Progenitor cell of endocrine pancreas (in vitro differentiated cells): ENCODE data around the gene SYT11. TPM values are rescaled to one million over a fixed set of nuclear protein-coding genes. Genes with fewer than 3 reads are reported as not detected.
A peak's percentile ranks its signal among the peaks of the same experiment; 100 is the strongest.
"Not testable (repeated sequence)": the region's sequence is repeated elsewhere in the genome, so short reads cannot be mapped to it uniquely, and the experiment has no call there.

Source experiments
- DNase-seq: peaks from one replicate; pipeline ENCODE4 v3.0.0; 2021; ENCODE audit warnings: low spot score; ENCODE audit not compliant: unreplicated experiment
- H3K27ac Mint-ChIP-seq: 2 replicates; pipeline ENCODE4 v1.8.0; 2021; ENCODE audit warnings: mild to moderate bottlenecking, moderate library complexity, mixed read lengths
- H3K27me3 Mint-ChIP-seq: 2 replicates; pipeline ENCODE4 v1.8.0; 2021; ENCODE audit warnings: mixed read lengths
- H3K36me3 Mint-ChIP-seq: 2 replicates; pipeline ENCODE4 v1.8.0; 2022; ENCODE audit warnings: mixed read lengths; ENCODE audit not compliant: insufficient read depth
- H3K4me1 Mint-ChIP-seq: 2 replicates; pipeline ENCODE4 v1.8.0; 2021; ENCODE audit warnings: low read depth, mixed read lengths
- H3K4me3 Mint-ChIP-seq: 2 replicates; pipeline ENCODE4 v1.8.0; 2021; ENCODE audit warnings: low read depth, mild to moderate bottlenecking, moderate library complexity, mixed read lengths
- H3K9me3 Mint-ChIP-seq: 2 replicates; pipeline ENCODE4 v1.8.0; 2021; ENCODE audit warnings: low read depth, mixed read lengths
- total RNA-seq: library from RNA; stranded (reverse); gene quantifications from 2 replicates; pipeline ENCODE4 v1.2.1, GENCODE V29; 2021
- TF ChIP-seq, protein P1 (sequence below): fragments of 200-600 bp; sonication (generic); IDR thresholded peaks from one replicate; pipeline ENCODE4 v1.5.0; 2021; ENCODE audit warnings: antibody characterized with exemption, mild to moderate bottlenecking; ENCODE audit not compliant: unreplicated experiment

The SYT11 gene
- total RNA-seq, 1 donor from 2014 or later: 1.7 TPM

DNA sequence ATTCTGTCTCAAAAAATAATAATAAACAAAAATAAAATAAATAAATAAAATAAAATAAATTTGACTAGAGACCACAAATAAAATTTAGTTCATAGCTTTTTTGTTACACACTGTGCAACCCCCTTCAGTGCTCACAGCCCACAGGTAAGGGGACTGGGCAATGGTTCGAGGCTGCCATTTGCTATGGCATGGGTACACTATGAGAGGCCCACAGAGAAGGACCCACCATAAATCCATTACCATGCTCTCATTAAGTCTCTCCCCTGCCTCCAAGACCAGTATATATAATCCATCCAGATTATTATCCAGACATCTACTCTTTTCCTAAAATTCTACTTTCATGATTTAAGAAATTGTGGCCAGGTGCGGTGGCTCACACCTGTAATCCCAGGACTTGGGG is 60.4 kb downstream of the SYT11 start:
- H3K9me3 Mint-ChIP-seq: no peaks in the 10 kb centered on the region
- TF ChIP-seq, protein P1, sequence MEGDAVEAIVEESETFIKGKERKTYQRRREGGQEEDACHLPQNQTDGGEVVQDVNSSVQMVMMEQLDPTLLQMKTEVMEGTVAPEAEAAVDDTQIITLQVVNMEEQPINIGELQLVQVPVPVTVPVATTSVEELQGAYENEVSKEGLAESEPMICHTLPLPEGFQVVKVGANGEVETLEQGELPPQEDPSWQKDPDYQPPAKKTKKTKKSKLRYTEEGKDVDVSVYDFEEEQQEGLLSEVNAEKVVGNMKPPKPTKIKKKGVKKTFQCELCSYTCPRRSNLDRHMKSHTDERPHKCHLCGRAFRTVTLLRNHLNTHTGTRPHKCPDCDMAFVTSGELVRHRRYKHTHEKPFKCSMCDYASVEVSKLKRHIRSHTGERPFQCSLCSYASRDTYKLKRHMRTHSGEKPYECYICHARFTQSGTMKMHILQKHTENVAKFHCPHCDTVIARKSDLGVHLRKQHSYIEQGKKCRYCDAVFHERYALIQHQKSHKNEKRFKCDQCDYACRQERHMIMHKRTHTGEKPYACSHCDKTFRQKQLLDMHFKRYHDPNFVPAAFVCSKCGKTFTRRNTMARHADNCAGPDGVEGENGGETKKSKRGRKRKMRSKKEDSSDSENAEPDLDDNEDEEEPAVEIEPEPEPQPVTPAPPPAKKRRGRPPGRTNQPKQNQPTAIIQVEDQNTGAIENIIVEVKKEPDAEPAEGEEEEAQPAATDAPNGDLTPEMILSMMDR: no peak
- H3K36me3 Mint-ChIP-seq: peaks cover 37% of the 10 kb centered on the region
- H3K27me3 Mint-ChIP-seq: no peaks in the 10 kb centered on the region
- DNase-seq: no peak
- no peak overlapping the region for H3K27ac Mint-ChIP-seq
- H3K4me1 Mint-ChIP-seq: no peaks in the 10 kb centered on the region
- H3K4me3 Mint-ChIP-seq: no peak overlapping the region

DNA sequence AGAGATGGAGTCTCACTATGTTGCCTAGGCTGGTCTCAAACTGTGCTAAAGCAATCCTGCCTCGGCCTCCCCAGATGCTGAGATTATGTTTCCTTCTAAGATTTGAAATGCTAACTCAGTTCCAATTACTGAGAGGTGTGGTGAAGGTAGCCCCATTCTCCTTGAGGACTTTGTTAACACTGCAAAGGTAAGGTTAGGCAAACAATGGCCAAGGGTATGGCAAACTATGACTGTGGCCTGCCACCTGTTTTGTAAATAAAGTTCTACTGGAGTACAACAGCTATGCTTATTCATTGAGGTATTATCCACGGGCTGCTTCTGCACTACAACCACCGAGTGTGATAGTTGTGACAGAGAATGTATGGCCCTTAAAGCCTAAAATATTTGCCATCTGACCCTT is 61.4 kb downstream of the SYT11 start:
- H3K9me3 Mint-ChIP-seq: no peaks in the 10 kb centered on the region
- no peaks in the 10 kb centered on the region for H3K4me1 Mint-ChIP-seq
- no peak for DNase-seq
- peaks cover 39% of the 10 kb centered on the region for H3K36me3 Mint-ChIP-seq
- no peak overlapping the region for H3K4me3 Mint-ChIP-seq
- no peaks in the 10 kb centered on the region for H3K27me3 Mint-ChIP-seq
- TF ChIP-seq, protein P1: no peak
- no peak overlapping the region for H3K27ac Mint-ChIP-seq

DNA sequence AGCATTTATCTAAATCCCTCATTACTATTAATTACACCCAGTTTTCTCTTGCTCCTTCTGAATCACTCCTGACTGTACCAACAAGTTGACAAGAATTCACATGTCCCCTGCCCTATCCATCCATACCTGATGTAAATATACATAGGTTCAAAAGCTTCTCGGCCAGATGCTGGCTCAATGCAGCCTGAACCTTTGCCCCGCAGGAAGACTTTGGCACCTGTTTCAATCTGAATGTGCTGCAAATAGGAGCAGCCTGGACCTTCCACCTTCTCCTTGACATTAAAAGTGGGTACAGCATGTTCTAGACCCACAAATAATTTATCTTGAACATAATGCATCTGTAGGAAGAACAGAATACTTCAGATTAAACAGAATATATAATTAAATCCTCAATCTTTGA is 66.1 kb downstream of the SYT11 start:
- Mint-ChIP-seq H3K4me3 (no peak overlapping the region), H3K4me1 (peaks cover 3% of the 10 kb centered on the region), H3K9me3 (no peaks in the 10 kb centered on the region), H3K27ac (no peak overlapping the region), H3K36me3 (peaks cover 41% of the 10 kb centered on the region), H3K27me3 (no peaks in the 10 kb centered on the region)
- TF ChIP-seq, protein P1: no peak
- no peak for DNase-seq

DNA sequence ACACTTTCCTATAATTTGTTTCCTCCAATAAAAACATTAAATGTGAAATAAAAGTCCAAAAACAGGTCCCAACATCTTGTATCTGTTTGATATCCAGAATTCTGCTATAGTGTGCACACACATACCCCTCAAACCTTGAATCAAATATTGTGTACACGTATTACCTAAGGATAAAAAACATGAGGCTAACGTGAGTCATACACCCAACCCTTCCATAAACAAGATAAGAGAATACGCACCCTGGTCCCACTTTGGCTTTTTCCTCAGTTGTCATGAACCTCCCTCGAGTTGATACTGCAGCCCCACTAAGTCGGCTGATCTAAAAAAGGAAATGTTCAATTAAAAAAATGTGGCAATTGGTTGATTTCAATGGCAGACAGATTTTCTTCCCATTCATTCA is 69.7 kb downstream of the SYT11 start:
- Mint-ChIP-seq H3K4me1 (peaks cover 18% of the 10 kb centered on the region), H3K4me3 (no peak overlapping the region), H3K36me3 (peaks cover 30% of the 10 kb centered on the region), H3K27ac (no peak overlapping the region), H3K27me3 (no peaks in the 10 kb centered on the region), H3K9me3 (no peaks in the 10 kb centered on the region)
- TF ChIP-seq, protein P1: no peak
- no peak for DNase-seq

DNA sequence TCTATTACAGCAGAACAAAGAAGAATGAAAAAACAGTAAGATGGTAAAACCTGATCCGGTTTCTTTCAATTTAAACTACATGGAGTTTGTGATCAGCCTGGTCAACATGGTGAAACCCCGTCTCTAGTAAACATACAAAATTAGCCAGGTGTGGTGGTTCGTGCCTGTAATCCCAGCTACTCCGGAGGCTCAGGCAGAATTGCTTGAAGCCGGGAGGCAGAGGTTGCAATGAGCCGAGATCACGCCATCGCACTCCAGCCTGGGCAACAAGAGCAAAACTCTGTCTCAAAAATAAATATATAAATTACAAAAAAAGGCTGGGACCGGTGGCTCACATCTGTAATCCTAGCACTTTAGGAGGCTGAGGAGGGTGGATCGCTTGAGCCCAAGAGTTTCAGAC is 71.4 kb downstream of the SYT11 start:
- H3K9me3 Mint-ChIP-seq, H3K27me3 Mint-ChIP-seq, DNase-seq, H3K27ac Mint-ChIP-seq: not testable (repeated sequence)
- Mint-ChIP-seq H3K4me1 (peaks cover 18% of the 10 kb centered on the region), H3K36me3 (peaks cover 26% of the 10 kb centered on the region), H3K4me3 (peak overlapping the region; percentile 56)

DNA sequence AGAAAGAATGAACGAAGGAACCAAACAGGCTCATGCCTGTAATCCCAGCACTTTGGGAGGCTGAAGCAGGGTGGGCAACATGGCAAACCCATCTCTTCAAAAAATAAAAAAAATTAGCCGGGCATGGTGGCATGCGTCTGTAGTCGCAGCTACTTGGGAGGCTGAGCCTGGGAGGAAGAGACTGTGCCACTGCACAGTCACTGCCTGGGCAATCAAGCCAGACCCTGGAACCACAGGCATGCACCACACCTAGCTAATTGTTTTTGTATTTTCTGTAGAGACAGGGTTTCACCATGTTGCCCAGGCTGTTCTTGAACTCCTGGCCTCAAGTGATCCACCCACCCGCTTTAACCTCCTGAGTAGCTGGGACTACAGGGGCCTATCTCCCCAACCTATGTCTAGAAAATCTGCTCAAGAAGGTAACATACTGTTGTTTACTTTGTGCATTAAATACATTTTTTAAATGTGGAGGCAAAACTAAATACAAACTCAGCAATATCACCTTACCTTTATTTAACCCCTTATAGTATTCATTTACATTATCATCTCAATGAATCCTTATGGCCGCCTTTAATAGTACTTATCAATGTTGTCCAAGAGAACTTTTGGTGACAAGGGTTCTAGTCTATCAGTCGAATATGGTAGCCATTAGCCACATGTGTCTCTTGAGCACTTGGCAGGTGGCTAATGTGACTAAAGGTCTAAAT is 72.1 kb downstream of the SYT11 start:
- Mint-ChIP-seq H3K4me3 (peak overlapping the region; percentile 56), H3K27me3 (no peaks in the 10 kb centered on the region), H3K27ac (peak overlapping the region; percentile 85), H3K36me3 (peaks cover 23% of the 10 kb centered on the region), H3K4me1 (peaks cover 18% of the 10 kb centered on the region), H3K9me3 (no peaks in the 10 kb centered on the region)
- TF ChIP-seq, protein P1: no peak
- DNase-seq: no peak
